HL-60/S4 (cell line): ENCODE measurements around the gene GPRASP2.
"Not testable (repeated sequence)": the region's sequence is repeated elsewhere in the genome, so short reads cannot be mapped to it uniquely, and the experiment has no call there.

Experiments used
- in situ Hi-C: fragments of 300-500 bp; cut with MboI; formaldehyde crosslinking; loops from 2 replicates; pipeline ENCODE4 v1.14.3; 2022; ENCODE audit warnings: low sequenced_read_pairs

GPRASP2 gene

DNA sequence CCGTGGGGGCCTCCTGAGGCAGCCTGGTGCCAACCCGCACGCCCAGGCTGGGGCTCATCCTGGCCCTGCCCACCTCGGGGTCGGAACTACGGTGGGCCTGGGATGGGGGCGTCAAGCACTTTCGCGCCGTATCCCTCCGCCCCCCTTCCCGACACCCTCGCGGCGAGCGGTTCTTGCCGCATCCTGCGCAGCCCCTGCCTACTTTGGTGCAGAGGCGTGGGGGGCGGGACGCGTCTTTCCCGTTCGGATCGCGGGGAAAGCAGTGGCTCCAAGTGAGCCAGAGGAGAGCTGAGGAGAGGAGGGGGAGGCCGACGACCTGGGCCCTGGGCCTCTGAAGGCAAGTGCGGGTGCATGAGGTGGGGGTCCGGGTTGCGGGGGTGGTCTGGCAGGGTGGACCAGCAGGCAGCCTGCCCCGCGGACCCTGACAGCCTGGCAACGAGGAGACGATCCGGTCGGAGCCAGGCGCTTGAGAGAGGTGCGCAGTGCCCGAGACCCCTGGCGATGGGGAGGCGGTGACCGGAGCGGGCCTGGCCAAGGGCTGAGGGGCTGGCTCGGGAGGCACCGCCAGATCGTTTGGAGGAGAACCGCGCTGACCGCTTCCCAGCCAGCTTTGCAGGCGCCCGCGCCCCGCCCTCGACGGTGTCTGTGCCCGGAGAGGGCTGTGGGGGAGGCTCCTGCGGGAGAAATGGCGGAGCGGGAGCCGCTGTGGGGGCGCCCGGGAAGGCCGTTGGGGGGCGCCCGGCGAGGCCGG lies at the start of gene GPRASP2:
TSS of gene GPRASP2 (plus strand) at position 233 of the 751 bp plus-strand sequence. CDS start 2,422 bp downstream, outside the sequence.
- in situ Hi-C loops = loop anchor here (25.0 kb wide), 1 partner anchor 100 kb away; no protein-coding TSS in a partner anchor

DNA sequence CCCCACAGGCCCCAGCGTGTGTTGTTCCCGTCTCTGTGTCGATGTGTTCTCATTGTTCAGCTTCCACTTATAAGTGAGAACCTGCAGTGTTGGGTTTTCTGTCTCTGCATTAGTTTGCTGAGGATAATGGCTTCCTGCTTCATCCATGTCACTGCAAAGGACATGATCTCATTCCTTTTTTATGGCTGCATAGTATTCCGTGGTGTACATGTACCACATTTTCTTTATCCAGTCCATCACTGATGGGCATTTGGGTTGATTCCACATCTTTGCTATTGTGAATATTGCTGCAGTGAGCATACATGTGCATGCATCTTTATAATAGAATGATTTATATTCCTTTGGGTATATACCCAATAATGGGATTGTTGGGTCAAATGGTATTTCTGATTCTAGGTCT lies 48.4 kb upstream of the GPRASP2 start:
- in situ Hi-C loops = not testable (repeated sequence)

DNA sequence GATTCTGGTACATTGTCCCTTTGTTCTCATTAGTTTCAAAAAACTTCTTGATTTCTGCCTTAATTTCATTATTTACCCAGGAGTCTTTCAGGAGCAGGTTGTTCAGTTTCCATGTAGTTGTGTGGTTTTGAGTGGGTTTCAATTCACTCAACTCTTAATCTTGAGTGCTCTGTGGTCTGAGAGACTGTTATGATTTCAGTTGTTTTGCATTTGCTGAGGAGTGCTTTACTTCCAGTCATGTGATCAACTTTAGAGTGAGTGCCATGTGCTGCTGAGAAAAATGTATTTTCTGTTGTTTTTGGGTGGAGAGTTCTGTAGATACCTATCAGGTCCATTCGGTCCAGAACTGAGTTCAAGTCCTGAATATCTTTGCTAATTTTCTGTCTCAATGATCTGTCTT lies 45.2 kb upstream of the GPRASP2 start:
- in situ Hi-C loops = not testable (repeated sequence)

DNA sequence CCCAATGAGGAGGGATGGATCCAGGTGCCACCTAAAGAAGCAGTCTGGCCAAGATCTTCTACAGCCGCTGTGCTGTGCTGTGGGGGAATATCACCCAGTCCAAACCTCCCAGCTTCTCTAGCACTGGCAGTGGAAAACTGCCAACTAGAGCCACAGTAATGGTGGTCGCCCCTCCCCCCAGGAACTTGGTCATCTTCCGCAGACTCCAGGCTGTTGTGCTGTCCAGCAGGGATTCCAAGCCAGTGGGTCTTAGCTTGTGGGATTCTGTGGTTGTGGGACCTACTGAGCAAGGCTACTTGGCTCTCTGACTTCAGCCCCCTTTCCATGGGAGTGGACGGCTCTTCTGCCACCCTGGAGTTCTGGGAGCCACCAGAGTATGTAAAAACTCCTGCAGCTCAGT lies 42.7 kb upstream of the GPRASP2 start:
- in situ Hi-C loops = no loop called here

DNA sequence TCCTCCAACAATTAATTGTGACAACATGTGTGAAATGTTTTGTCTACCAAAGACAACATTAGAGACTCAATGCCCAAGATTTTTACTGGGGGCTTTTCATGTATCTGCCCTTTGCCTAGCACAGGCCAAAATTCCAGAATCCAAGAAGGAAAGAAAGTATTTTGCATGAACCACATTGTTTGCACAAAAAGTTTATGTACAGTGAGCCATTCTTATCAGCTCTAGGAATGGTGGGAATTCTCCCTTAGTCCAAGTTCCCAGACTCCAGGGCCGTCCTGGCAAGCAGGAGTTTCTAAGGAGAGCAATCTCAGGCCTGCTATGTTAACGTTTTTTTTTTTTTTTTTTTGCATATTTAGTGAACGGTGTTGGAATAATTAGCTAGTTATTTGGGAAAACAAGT lies 39.4 kb upstream of the GPRASP2 start:
- in situ Hi-C loops = no loop called here

DNA sequence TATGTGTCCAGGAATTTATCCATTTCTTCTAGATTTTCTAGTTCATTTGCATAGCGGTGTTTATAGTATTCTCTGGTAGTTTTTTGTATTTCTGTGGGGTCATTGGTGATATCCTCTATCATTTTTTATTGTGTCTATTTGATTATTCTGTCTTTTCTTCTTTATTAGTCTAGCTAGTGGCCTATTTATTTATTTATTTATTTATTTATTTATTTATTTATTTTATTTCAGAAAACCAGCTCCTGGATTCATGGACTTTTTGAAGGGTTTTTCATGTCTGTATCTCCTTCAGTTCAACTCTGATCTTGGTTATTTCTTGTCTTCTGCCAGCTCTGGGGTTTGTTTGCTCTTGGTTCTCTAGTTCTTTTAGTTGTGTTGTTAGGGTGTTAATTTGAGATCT lies 34.8 kb upstream of the GPRASP2 start:
- in situ Hi-C loops = not testable (repeated sequence)

DNA sequence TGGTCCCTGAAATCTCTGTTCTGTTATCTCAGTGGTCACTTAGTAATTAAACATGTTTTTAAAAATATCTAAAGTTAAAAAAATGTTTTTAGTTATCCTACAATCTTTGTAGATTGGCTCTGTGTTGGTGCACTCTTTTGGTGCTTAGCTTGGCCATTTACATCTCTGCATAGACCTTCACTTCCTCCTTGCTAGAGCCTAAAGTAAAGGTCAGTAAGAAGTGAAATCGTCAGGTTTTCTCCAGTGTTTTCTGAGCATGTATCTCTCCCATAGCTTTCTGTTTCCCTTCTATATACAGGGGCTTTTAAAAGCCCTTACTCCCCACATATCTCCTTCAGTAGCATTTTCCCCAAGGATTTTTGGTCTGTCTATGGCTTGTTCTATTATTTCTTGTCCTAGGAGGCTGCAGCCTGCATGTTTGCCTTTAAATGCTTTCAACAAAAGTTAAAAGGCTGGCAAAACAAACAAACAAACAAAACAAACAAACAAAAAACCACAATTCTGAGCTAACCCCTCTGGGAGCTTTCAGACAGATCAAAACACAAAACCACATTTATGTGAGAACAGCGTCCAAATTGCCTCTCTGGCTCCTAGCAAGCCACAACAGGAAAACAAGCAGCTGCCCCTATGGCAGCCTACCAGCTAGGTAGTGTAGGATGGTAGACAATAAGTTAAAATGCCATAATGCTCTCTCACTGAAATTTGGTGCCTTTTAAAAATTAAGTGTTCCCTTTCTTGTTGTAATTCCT lies 27.3 kb upstream of the GPRASP2 start:
- in situ Hi-C loops = no loop called here

DNA sequence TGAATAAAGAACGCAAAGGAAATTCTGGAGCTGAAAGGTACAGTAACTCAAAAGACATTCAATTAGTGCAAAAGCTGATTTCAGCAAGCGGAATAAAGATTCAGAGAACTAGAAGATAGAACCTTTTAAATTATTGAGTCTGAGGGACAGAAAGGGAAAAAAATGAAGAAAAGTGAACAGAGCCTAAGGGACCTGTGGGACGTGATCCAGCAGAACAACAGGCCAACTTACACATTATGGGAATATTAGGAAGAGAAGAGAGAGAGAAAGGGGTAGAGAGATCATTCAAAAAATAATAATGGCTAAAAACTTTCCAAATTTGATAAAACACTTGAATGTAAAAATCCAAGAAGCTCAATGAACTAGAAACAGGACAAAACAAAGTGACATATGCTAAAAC lies 17.5 kb upstream of the GPRASP2 start:
- in situ Hi-C loops = no loop called here

DNA sequence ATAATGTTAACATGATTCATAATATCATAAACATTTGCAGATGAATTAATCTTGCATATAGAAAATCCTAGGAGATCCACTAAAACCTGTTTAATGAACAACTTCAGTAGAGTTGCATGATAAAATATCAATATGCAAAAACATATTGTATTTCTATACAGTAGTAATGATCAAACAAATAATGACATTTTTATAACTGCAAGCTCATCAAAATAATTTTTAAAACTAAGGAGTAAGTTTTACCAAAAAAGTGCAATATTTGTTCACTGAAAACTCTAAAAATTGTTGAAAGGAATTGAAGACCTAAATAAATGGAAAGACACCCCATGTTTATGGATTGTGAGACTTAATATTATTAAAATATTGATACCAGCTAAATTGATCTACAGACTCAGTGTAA lies 15.9 kb upstream of the GPRASP2 start:
- in situ Hi-C loops = no loop called here

DNA sequence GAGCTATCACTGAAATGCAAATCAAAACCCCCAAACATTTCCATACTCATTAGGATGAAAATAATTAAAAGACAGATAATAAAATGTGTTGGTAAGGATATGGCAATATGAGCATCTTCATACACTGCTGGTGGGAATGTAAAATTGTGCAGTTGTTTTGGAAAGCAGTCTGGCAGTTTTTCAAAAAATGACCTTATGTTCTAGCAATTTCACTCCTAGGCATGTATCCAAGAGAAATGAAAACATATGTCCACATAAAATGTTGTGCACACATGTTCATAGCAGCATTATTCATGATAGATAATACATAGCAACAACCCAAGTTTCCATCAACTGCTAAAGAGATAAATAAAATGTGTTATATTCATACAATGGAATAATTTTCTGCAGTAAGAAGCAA lies 14.8 kb upstream of the GPRASP2 start:
- in situ Hi-C loops = no loop called here

DNA sequence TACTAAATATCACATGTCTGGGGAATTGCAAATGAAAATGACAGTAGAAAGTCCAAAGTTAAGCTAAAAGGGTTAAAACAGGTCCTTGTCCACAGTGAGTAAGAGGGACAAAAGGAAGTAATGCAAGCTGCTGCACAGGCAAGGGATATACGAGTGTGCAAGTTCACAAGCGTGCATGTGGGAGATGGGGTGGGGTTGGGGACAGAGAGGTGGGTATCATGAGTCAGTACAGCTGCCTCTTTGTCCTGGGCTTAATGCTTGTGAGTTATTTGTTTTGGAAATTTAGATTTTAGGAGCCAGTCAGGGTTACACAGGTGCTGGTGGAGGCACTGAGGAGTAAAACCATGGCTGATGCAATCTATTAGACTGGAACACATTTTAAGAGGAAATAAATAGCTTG lies 3.3 kb upstream of the GPRASP2 start:
- in situ Hi-C loops = loop anchor here (25.0 kb wide), 1 partner anchor 97 kb away; no protein-coding TSS in a partner anchor

DNA sequence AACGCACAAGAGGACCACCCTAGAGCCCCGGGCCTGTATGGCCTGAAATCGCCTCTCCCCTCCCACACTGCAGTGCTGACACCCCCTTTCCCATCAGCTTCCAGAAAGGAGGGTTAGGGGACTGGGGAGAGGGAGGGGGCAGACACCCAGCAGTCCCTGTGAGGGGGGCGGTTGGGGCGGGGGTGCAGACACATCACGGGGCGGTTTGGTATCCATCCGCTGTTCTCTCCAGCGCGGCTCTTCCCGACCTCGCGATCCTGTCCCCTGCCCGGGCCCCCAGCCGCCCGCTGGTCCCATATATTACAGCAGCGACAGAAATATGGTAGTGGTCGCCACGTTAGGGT lies 404 bp upstream of the GPRASP2 start:
- in situ Hi-C loops = loop anchor here (25.0 kb wide), 1 partner anchor 100 kb away; no protein-coding TSS in a partner anchor

DNA sequence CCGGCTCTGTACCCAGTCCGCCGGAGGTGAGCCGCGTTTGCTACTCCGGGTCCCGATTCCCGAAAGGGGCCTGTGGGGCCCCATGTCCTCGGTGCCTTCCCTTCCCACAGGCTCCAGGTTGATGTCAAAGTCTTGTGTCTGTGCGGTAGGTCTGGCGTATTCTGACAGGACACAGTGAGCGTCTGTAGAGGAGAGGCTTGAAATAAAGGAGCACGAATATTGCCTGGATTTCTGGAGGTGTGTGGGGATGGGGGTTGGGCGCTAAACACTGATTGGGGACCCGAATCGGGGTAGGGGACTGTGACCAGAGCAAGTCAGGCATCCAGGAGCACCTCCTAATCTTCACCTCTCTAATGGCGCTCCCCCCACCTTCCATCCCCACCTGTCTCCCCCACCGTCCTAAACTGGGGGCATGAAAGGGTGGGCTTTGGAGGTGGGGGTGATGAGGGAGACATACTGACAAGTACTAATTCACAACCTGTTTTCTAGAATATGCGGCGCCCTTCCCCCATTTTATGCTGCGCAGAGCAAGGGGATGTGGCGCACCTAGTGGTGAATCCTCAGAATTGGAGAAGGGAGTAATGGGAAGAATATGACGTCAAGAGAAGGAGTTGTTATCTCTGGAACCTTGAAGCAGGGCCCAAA lies 855 bp downstream of the GPRASP2 start:
- in situ Hi-C loops = loop anchor here (25.0 kb wide), 1 partner anchor 101 kb away; no protein-coding TSS in a partner anchor

DNA sequence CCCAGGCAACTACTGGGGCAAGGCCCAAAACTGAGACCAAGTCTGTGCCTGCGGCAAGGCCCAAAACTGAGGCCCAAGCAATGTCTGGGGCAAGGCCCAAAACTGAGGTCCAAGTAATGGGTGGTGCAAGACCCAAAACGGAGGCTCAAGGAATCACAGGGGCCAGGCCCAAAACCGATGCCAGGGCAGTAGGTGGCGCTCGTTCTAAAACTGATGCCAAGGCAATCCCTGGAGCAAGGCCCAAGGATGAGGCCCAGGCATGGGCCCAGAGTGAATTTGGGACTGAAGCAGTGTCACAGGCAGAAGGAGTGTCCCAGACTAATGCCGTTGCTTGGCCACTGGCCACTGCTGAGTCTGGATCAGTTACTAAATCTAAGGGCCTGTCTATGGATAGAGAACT lies 2.7 kb downstream of the GPRASP2 start:
- in situ Hi-C loops = loop anchor here (25.0 kb wide), 1 partner anchor 103 kb away; no protein-coding TSS in a partner anchor

DNA sequence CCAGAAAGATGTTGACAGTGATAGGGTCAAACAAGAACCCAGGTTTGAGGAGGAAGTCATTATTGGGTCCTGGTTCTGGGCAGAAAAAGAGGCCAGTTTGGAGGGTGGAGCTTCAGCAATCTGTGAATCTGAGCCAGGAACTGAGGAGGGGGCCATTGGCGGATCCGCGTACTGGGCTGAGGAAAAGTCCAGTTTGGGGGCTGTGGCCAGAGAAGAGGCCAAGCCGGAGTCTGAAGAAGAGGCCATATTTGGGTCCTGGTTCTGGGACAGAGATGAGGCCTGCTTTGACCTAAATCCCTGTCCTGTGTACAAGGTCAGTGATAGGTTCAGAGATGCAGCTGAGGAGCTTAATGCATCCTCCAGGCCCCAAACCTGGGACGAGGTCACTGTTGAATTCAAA lies 3.7 kb downstream of the GPRASP2 start:
- in situ Hi-C loops = loop anchor here (25.0 kb wide), 1 partner anchor 104 kb away; no protein-coding TSS in a partner anchor

DNA sequence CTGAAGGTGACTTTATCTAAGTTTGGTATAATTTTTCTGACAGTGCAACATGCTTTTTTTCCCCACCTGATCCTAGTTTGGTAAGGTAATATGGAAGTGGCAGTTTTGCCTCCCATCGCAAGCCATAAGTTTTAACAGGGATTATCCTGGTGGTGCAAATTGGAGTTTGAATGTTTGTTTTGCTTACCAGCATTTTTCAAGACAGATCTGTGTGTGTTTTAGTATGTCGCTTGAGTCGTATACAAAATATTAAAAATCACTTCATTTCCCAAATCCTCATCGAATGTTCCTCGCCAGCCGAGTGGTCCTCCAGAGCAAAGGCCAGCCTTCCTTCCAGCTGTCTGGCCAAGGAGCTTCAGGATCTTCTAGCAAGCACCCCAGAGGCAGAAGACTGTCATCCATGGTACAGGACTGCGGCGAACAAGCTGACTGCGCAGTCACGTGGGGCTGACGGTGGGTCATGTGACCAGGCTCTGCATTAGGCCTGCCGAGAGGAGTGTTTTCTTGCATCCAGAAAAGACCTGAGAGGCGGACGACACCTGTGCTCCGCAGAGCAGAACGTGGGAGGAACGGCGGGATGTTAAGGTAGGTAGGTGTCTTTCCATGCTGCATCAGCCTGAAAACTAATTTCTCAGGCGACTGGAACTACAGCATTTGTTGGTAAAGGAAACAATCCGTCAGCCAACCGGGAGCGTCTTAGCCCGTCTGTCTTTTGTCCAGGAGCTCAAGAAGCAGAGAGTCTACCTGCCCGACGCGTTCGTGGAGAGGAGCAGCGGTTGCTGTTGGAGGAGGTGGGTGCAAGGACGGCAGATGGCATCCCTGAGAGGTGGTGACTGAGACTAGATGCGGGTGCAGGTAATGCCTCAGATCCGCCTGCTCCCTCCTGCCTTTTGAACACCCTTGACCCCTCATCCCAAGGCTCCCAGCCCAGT lies 8.3 kb downstream of the GPRASP2 start, which contains the start of gene GPRASP3:
TSS of gene GPRASP3 (plus strand) at position 507 of the 932 bp plus-strand sequence. CDS start 28,253 bp downstream, outside the sequence.
- in situ Hi-C loops = loop anchor here (25.0 kb wide), 1 partner anchor 108 kb away; no protein-coding TSS in a partner anchor

DNA sequence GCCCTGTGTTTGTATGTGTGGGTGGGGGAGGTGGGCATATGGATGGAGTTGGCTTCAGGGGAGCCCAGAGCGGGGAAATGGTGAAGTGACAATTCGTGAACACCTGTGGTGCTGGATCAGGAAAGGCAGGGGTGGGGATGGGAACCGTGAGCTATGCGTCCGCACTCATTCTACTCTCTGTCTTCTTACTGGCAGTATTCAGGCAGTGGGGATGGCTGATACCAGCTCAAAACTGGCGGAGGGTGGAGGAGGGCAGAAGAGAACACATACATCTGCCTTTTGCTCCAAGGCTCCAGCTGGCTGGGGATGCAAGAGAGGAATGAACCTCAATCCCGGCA lies 8.9 kb downstream of the GPRASP2 start:
- in situ Hi-C loops = loop anchor here (25.0 kb wide), 1 partner anchor 109 kb away; no protein-coding TSS in a partner anchor

DNA sequence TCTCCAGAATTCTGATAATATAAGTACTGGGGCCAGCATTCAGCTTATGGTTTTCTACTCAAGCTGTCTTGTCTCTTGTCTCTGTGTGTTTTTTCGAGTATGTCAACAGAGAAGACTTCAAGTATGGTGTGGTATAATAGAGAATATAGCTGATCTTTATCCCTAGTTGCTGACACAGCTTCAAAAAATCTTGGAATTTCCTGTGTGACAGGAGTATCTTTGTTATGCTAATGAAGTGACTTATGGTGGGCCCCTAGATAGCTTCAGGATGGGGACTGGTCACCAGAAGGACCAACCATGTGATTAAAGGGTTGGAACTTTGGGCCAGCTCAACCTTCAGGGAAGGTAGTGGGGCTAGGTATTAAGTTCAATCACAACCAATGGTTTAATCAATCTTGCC lies 11.2 kb downstream of the GPRASP2 start:
- in situ Hi-C loops = loop anchor here (25.0 kb wide), 1 partner anchor 111 kb away; no protein-coding TSS in a partner anchor

DNA sequence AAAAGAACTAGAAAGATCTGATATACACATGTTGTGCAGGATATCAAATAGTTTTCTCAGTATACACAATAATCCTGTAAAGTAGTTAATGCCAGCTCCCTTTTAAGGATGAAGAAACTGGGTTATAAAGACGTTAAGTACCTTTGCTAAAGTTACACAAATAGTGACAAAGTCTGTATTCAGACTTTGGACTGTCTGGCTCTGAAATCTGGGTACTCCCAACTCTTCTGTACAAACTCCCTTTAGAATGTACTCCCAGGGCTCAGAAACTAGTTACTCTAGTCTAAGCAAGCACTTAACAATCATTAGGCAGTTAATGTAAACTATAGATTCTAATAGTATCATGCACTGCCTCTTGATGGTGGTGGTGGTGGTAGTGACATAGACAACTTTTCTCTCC lies 15.5 kb downstream of the GPRASP2 start:
- in situ Hi-C loops = no loop called here

DNA sequence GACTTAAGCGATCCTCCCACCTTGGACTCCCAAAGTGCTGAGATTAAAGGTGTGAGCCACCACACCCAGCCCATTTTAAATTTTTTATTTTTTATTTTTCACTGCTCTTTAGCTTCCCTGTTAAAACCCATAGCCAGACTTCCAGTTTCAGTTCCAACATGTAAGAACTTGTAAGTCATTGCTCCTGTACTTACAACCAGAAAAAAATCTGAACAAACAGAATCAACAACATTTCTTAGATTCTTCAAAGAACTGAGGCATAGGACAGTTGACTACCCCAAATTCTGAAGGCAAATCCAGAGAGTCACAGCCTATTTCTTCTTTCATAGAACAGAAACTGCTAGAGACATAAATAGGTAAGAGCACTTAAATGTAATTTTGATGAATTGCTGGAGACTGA lies 16.4 kb downstream of the GPRASP2 start:
- in situ Hi-C loops = no loop called here
